HFF-Myc (cell line): ENCODE data around the gene SEMA5A.

ENCODE experiments used
- DNase-seq: peaks from one replicate; pipeline ENCODE4 v3.0.0-alpha.2; 2011; ENCODE audit warnings: low read depth; ENCODE audit errors: extremely low read depth
- H3K4me3 ChIP-seq: replicated peaks from 2 replicates; pipeline ENCODE4 v1.5.1; 2011; ENCODE audit warnings: low read depth, mild to moderate bottlenecking, control low read depth, low read length
- CTCF ChIP-seq: IDR thresholded peaks from 2 replicates; pipeline ENCODE4 v1.5.1; 2012; ENCODE audit warnings: mild to moderate bottlenecking, low read depth, low read length, control low read depth; ENCODE audit errors: missing control alignments

Gene SEMA5A

GRCh38 chr5:9460885-9461645 lies 84.8 kb downstream of the SEMA5A start:
- DNase-seq, result no peak
- TF ChIP-seq CTCF, result no peak
- no peak overlapping the region for H3K4me3 ChIP-seq

- peak; percentile 94 for DNase-seq
- TF ChIP-seq CTCF, result no peak
- H3K4me3 ChIP-seq, result no peak overlapping the region
These were observed 89.3 kb downstream of the SEMA5A start for GRCh38 chr5:9456435-9457042.

- no peak for TF ChIP-seq CTCF
- no peak for DNase-seq
- no peak overlapping the region for H3K4me3 ChIP-seq
These were observed 89.9 kb downstream of the SEMA5A start for GRCh38 chr5:9455826-9456434.

GRCh38 chr5:9454491-9454890 lies 91.4 kb downstream of the SEMA5A start:
- no peak for DNase-seq
- TF ChIP-seq CTCF, result no peak
- no peak overlapping the region for H3K4me3 ChIP-seq

GRCh38 chr5:9454012-9454481 lies 91.8 kb downstream of the SEMA5A start:
- TF ChIP-seq CTCF, result no peak
- no peak for DNase-seq
- H3K4me3 ChIP-seq, result no peak overlapping the region

- DNase-seq, result no peak
These were observed 92.3 kb downstream of the SEMA5A start for GRCh38 chr5:9453480-9454011.

More at GRCh38 chr5:9453480-9454011, 92.3 kb downstream of the SEMA5A start:
- no peak overlapping the region for H3K4me3 ChIP-seq
- TF ChIP-seq CTCF, result no peak
